Measurements from ENCODE around the gene F8.
"Not testable (repeated sequence)": the region's sequence is repeated elsewhere in the genome, so short reads cannot be mapped to it uniquely, and the experiment has no call there.

The F8 gene

GRCh38 chrX:155028877-155029291, 6.4 kb upstream of the F8 start:
- DNase-seq: no peak

GRCh38 chrX:155028129-155028528, 5.6 kb upstream of the F8 start:
- DNase-seq: peak; percentile 28

GRCh38 chrX:155027509-155028066, 5.1 kb upstream of the F8 start:
- DNase-seq: peak; percentile 69

GRCh38 chrX:155026727-155027508, 4.4 kb upstream of the F8 start, which contains the start of gene FUNDC2:
Gene FUNDC2, plus strand, starts transcription at chrX:155026844. Its CDS starts 95 bp downstream, at chrX:155026939.
- peak; percentile 92 for DNase-seq

GRCh38 chrX:155026420-155026726, 3.9 kb upstream of the F8 start:
- no peak for DNase-seq

GRCh38 chrX:155023907-155024833, 1.6 kb upstream of the F8 start:
- DNase-seq: peak; percentile 10

GRCh38 chrX:155020591-155020990, 1.9 kb downstream of the F8 start:
- DNase-seq: no peak

GRCh38 chrX:155009994-155010472, 12.5 kb downstream of the F8 start:
- DNase-seq: no peak

- DNase-seq: not testable (repeated sequence)
Observed at GRCh38 chrX:155008578-155008977, 13.9 kb downstream of the F8 start.

- not testable (repeated sequence) for DNase-seq
Observed at GRCh38 chrX:155006913-155007671, 15.4 kb downstream of the F8 start.

- DNase-seq: not testable (repeated sequence)
Observed at GRCh38 chrX:155006379-155006778, 16.1 kb downstream of the F8 start.

- no peak for DNase-seq
Observed at GRCh38 chrX:155005190-155005589, 17.3 kb downstream of the F8 start.

- DNase-seq: no peak
Observed at GRCh38 chrX:155001873-155002272, 20.6 kb downstream of the F8 start.

GRCh38 chrX:155000841-155001240, 21.7 kb downstream of the F8 start:
- no peak for DNase-seq

GRCh38 chrX:154998204-154998880, 24.2 kb downstream of the F8 start:
- DNase-seq: no peak

- DNase-seq: no peak
Observed at GRCh38 chrX:154991476-154991875, 31.0 kb downstream of the F8 start.

GRCh38 chrX:154991039-154991438, 31.5 kb downstream of the F8 start:
- no peak for DNase-seq

GRCh38 chrX:154990496-154990895, 32.0 kb downstream of the F8 start:
- DNase-seq: no peak

- no peak for DNase-seq
Observed at GRCh38 chrX:154988719-154989118, 33.8 kb downstream of the F8 start.

- DNase-seq: no peak
Observed at GRCh38 chrX:154987940-154988339, 34.6 kb downstream of the F8 start.

GRCh38 chrX:154986826-154987575, 35.5 kb downstream of the F8 start:
- DNase-seq: peak; percentile 30

GRCh38 chrX:154981116-154981411, 41.5 kb downstream of the F8 start:
- DNase-seq: no peak
